Esophagus squamous epithelium (tissue), 4 donors: Measurements from ENCODE around the gene TNNT3.

Source experiments
- POLR2A ChIP-seq, 4 donors: fragments of 450-650 bp; IDR thresholded peaks; one replicate each; pipeline ENCODE4 v1.6.1; 2017; ENCODE audit warnings: antibody characterized with exemption in 4 of 4, mild to moderate bottlenecking in 4 of 4, moderate library complexity in 3 of 4
- TF ChIP-seq, protein P1 (sequence below), 6 experiments: fragments of 450-650 bp in 4 of 6; fragments of 200-600 bp in 2 of 6; sonication (generic) in 2 of 6; IDR thresholded peaks; one replicate each; pipeline ENCODE4 v1.5.1; 2016 to 2019; ENCODE audit warnings: antibody characterized with exemption in 6 of 6, mild to moderate bottlenecking in 4 of 6, moderate library complexity in 4 of 6

DNA sequence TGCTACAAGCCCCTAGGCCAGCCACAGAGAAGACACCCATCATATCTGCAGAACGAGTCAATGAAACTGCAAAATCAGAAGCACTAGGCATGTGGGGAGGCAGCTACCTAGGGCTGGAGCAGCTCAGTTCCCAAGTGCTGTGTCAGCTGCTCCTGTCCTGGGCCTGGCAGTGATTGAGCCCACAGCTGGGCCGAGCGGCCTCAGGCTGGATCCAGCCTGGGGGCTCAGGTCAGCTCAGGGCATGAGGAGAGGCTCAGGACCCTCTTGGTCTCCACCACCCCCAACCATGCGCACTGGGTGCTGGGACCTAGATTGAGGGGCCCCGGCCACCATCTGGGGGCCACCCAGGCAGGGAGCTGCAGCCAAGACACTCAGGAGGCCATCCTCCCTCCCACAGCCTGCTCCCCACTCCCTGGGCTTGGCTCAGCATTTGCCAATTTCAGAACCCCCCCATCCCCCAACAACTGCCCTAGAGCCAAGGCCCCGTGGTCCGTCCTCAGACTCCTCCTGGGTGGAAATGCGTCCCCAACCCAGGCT lies 2.4 kb upstream of the TNNT3 start:
- TF ChIP-seq, protein P1, sequence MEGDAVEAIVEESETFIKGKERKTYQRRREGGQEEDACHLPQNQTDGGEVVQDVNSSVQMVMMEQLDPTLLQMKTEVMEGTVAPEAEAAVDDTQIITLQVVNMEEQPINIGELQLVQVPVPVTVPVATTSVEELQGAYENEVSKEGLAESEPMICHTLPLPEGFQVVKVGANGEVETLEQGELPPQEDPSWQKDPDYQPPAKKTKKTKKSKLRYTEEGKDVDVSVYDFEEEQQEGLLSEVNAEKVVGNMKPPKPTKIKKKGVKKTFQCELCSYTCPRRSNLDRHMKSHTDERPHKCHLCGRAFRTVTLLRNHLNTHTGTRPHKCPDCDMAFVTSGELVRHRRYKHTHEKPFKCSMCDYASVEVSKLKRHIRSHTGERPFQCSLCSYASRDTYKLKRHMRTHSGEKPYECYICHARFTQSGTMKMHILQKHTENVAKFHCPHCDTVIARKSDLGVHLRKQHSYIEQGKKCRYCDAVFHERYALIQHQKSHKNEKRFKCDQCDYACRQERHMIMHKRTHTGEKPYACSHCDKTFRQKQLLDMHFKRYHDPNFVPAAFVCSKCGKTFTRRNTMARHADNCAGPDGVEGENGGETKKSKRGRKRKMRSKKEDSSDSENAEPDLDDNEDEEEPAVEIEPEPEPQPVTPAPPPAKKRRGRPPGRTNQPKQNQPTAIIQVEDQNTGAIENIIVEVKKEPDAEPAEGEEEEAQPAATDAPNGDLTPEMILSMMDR (IDR thresholded peaks at IDR 0.05): no peak
- no peak for TF ChIP-seq POLR2A (IDR thresholded peaks at IDR 0.05)
